ENCODE results near the gene ALDH3A2. TPM values are rescaled to one million over a fixed set of nuclear protein-coding genes. Genes with fewer than 3 reads are reported as not detected.

Gene ALDH3A2
- polyA plus RNA-seq, 3 donors = 90.5 to 109 (median 107) TPM

GRCh38 chr17:19719355-19720209 lies 71.0 kb downstream of the ALDH3A2 start:
- DNase-seq (ENCODE audit: extremely low read depth in 1 of 11, low read depth in 9 of 11, low spot score in 4 of 11) = no peak

GRCh38 chr17:19720210-19720475 lies 71.6 kb downstream of the ALDH3A2 start:
- no peak for DNase-seq (ENCODE audit: extremely low read depth in 1 of 11, low read depth in 9 of 11, low spot score in 4 of 11)

- peak in 2 of 11 donors; percentile 35 to 80 for DNase-seq (ENCODE audit: extremely low read depth in 1 of 11, low read depth in 9 of 11, low spot score in 4 of 11)
These were observed 72.3 kb downstream of the ALDH3A2 start for GRCh38 chr17:19720631-19721426.

- no peak for DNase-seq (ENCODE audit: extremely low read depth in 1 of 11, low read depth in 9 of 11, low spot score in 4 of 11)
These were observed 75.4 kb downstream of the ALDH3A2 start for GRCh38 chr17:19723964-19724363.

GRCh38 chr17:19724501-19725420 lies 76.2 kb downstream of the ALDH3A2 start:
- DNase-seq (ENCODE audit: extremely low read depth in 1 of 11, low read depth in 9 of 11, low spot score in 4 of 11) = no peak

GRCh38 chr17:19725486-19725885 lies 76.9 kb downstream of the ALDH3A2 start:
- no peak for DNase-seq (ENCODE audit: extremely low read depth in 1 of 11, low read depth in 9 of 11, low spot score in 4 of 11)

- no peak for DNase-seq (ENCODE audit: extremely low read depth in 1 of 11, low read depth in 9 of 11, low spot score in 4 of 11)
These were observed 78.3 kb downstream of the ALDH3A2 start for GRCh38 chr17:19726631-19727376.

Other genes starting within 250 kb of the ALDH3A2 start
- 1 to 10 TPM in 2 of 3 donors, under 1 TPM in 1; 0.70 to 1.7 (median 1.4) TPM for gene RNF112, start 237.5 kb upstream of the ALDH3A2 start, polyA plus RNA-seq (ENCODE audit: insufficient read length in 3 of 3)
- 10 to 100 TPM; 16.6 to 24.6 (median 23.5) TPM for gene SLC47A1, start 114.9 kb upstream of the ALDH3A2 start, polyA plus RNA-seq (ENCODE audit: insufficient read length in 3 of 3)
- 1 to 10 TPM; 5.0 to 9.0 (median 7.8) TPM for gene SLC47A2, start 67.8 kb downstream of the ALDH3A2 start, polyA plus RNA-seq (ENCODE audit: insufficient read length in 3 of 3)
- gene ALDH3A1, start 99.5 kb downstream of the ALDH3A2 start, polyA plus RNA-seq (ENCODE audit: insufficient read length in 3 of 3) = 1 to 10 TPM in 2 of 3 donors, under 1 TPM in 1; 0.92 to 1.7 (median 1.2) TPM
- 10 to 100 TPM; 27.3 to 30.3 (median 27.8) TPM for gene ULK2, start 219.2 kb downstream of the ALDH3A2 start, polyA plus RNA-seq (ENCODE audit: insufficient read length in 3 of 3)